HCT116 (cell line): ENCODE results near the gene FUOM. TPM values are rescaled to one million over a fixed set of nuclear protein-coding genes. Genes with fewer than 3 reads are reported as not detected.
A peak's percentile ranks its signal among the peaks of the same experiment; 100 is the strongest.

Experiments
- ATAC-seq: fragments of 200-7000 bp; cut with Tn5 transposase; 2 replicates; pipeline ENCODE4 v1.9.1; 2020; ENCODE audit warnings: mild to moderate bottlenecking, moderate library complexity
- BruUV-seq: library from RNA; stranded (reverse); fragments of 400-500 nt; replicated peaks from 2 replicates; lab custom pipeline; 2021; lab: Mats Ljungman, UMichigan
- CTCF ChIA-PET: fragments of 300-600 bp; sonication (Branson Sonifier 250); formaldehyde crosslinking; loops from one replicate; lab custom pipeline; 2021; ENCODE audit warnings: antibody characterized with exemption; lab: Charles Lee
- POLR2A ChIA-PET: fragments of 300-600, 350-600 bp; sonication (Branson Sonifier 250); formaldehyde crosslinking; loops from one replicate; lab custom pipeline; 2021; ENCODE audit warnings: antibody characterized with exemption; lab: Charles Lee
- RAD21 ChIA-PET, 2 experiments: fragments of 300-600 bp; sonication (Branson Sonifier 250); formaldehyde crosslinking; loops; one replicate each; lab custom pipeline; 2023; ENCODE audit warnings: low total read pairs in 2 of 2; ENCODE audit not compliant: uncharacterized antibody in 2 of 2, unreplicated experiment in 2 of 2, low non-redundant PET in 1 of 2; lab: Charles Lee
- DNase-seq: peaks from one replicate; pipeline ENCODE4 v3.0.0-alpha.2; 2010; ENCODE audit warnings: low read depth, low spot score
- H2AFZ ChIP-seq: fragments of 200-600 bp; shearing (Covaris generic), sonication (generic); 2 replicates; pipeline ENCODE4 v1.6.1; 2017; ENCODE audit warnings: low read depth, mixed run types, mixed read lengths, antibody characterized with exemption, low read length; ENCODE audit not compliant: poor library complexity, severe bottlenecking
- H3K27ac ChIP-seq: 2 replicates; pipeline ENCODE4 v1.5.1; 2012; ENCODE audit warnings: low read depth, low read length
- H3K27me3 ChIP-seq: fragments of 200-600 bp; sonication (generic); 2 replicates; pipeline ENCODE4 v1.6.1; 2016; ENCODE audit warnings: mixed run types, low read length, mixed read lengths; ENCODE audit not compliant: insufficient read depth
- H3K36me3 ChIP-seq, 2 experiments: fragments of 200-500 bp in 1 of 2; fragments of 200-600 bp in 1 of 2; sonication (Bioruptor generic) in 1 of 2; sonication (generic) in 1 of 2; 2 replicates each; pipeline versions ENCODE4 v1.5.1 to v1.6.1; 2014 to 2016; ENCODE audit warnings: low read length in 2 of 2, inconsistent platforms in 1 of 2, mixed read lengths in 1 of 2, mixed run types in 1 of 2; ENCODE audit not compliant: insufficient read depth in 2 of 2, control insufficient read depth in 1 of 2
- H3K4me1 ChIP-seq, 2 experiments: fragments of 200-600 bp in 1 of 2; sonication (generic) in 1 of 2; 2 replicates each; pipeline versions ENCODE4 v1.5.1 to v1.6.1; 2012 to 2017; ENCODE audit warnings: low read length in 2 of 2, inconsistent platforms in 1 of 2, mild to moderate bottlenecking in 1 of 2, mixed read lengths in 1 of 2, mixed run types in 1 of 2, moderate library complexity in 1 of 2; ENCODE audit not compliant: insufficient read depth in 2 of 2, control insufficient read depth in 1 of 2
- H3K4me2 ChIP-seq: fragments of 200-600 bp; sonication (generic); 2 replicates; pipeline ENCODE4 v1.6.1; 2017; ENCODE audit warnings: mixed run types, low read length, mixed read lengths
- H3K4me3 ChIP-seq, 2 experiments: fragments of 200-600 bp in 1 of 2; sonication (generic) in 1 of 2; replicated peaks in 1 of 2; 2 replicates each; pipeline ENCODE4 v1.5.1; 2011 to 2016; ENCODE audit warnings: low read length in 2 of 2, control low read depth in 1 of 2, low read depth in 1 of 2, mild to moderate bottlenecking in 1 of 2, mixed read lengths in 1 of 2, mixed run types in 1 of 2
- H3K79me2 ChIP-seq: fragments of 200-600 bp; sonication (generic); 2 replicates; pipeline ENCODE4 v1.6.1; 2017; ENCODE audit warnings: mild to moderate bottlenecking, mixed run types, low read length, moderate library complexity, mixed read lengths; ENCODE audit not compliant: insufficient read depth
- H3K9ac ChIP-seq: fragments of 200-600 bp; sonication (generic); 2 replicates; pipeline ENCODE4 v1.6.1; 2016; ENCODE audit warnings: low read length, mixed read lengths
- H3K9me2 ChIP-seq: fragments of 200-600 bp; sonication (generic), shearing (Covaris generic); 2 replicates; pipeline ENCODE4 v1.6.1; 2017; ENCODE audit warnings: mixed run types, mild to moderate bottlenecking, moderate library complexity; ENCODE audit not compliant: insufficient read depth
- H3K9me3 ChIP-seq, 2 experiments: fragments of 200-500 bp in 1 of 2; fragments of 200-600 bp in 1 of 2; sonication (Bioruptor generic) in 1 of 2; sonication (generic) in 1 of 2; 2 replicates each; pipeline ENCODE4 v1.6.1; 2014 to 2017; ENCODE audit warnings: low read length in 2 of 2, mixed read lengths in 2 of 2, inconsistent platforms in 1 of 2, low read depth in 1 of 2, mild to moderate bottlenecking in 1 of 2, mixed run types in 1 of 2, moderate library complexity in 1 of 2; ENCODE audit not compliant: control insufficient read depth in 1 of 2, insufficient read depth in 1 of 2
- H4K20me1 ChIP-seq: fragments of 200-600 bp; sonication (generic), shearing (Covaris generic); 2 replicates; pipeline ENCODE4 v1.6.1; 2017; ENCODE audit warnings: mixed run types, mild to moderate bottlenecking, moderate library complexity; ENCODE audit not compliant: insufficient read depth
- ATF3 ChIP-seq: IDR thresholded peaks from 2 replicates; pipeline ENCODE4 v1.6.1; 2012
- CBX3 ChIP-seq: IDR thresholded peaks from 2 replicates; pipeline ENCODE4 v1.6.1; 2012; ENCODE audit warnings: low read depth
- CEBPB ChIP-seq: IDR thresholded peaks from 2 replicates; pipeline ENCODE4 v1.6.1; 2012; ENCODE audit warnings: low read depth
- CTCF ChIP-seq, 3 experiments: fragments of 200-600 bp in 1 of 3; sonication (generic) in 1 of 3; IDR thresholded peaks in 2 of 3; conservative IDR thresholded peaks in 1 of 3; 2 replicates each; pipeline ENCODE4 v1.5.1; 2012 to 2017; ENCODE audit warnings: low read depth in 2 of 3, low read length in 2 of 3, antibody characterized with exemption in 1 of 3, borderline replicate concordance in 1 of 3, control low read depth in 1 of 3, mild to moderate bottlenecking in 1 of 3, mixed read lengths in 1 of 3, mixed run types in 1 of 3, moderate library complexity in 1 of 3; ENCODE audit not compliant: insufficient read depth in 1 of 3
- EGR1 ChIP-seq: IDR thresholded peaks from 2 replicates; pipeline ENCODE4 v1.6.1; 2012; ENCODE audit warnings: low read depth
- ELF1 ChIP-seq: IDR thresholded peaks from 2 replicates; pipeline ENCODE4 v1.6.1; 2012; ENCODE audit warnings: low read depth, borderline replicate concordance
- EZH2phosphoT487 ChIP-seq: fragments of 200-600 bp; IDR thresholded peaks from 2 replicates; pipeline ENCODE4 v1.6.1; 2018; ENCODE audit warnings: antibody characterized with exemption, borderline replicate concordance
- FOSL1 ChIP-seq: IDR thresholded peaks from 2 replicates; pipeline ENCODE4 v1.6.1; 2012; ENCODE audit warnings: low read depth
- JUND ChIP-seq: IDR thresholded peaks from 2 replicates; pipeline ENCODE4 v1.6.1; 2012
- POLR2AphosphoS5 ChIP-seq: IDR thresholded peaks from 2 replicates; pipeline ENCODE4 v1.6.1; 2011; ENCODE audit warnings: mild to moderate bottlenecking, low read depth, low read length, moderate library complexity
- SIN3A ChIP-seq: IDR thresholded peaks from 2 replicates; pipeline ENCODE4 v1.6.1; 2012; ENCODE audit warnings: low read depth
- SP1 ChIP-seq: IDR thresholded peaks from 2 replicates; pipeline ENCODE4 v1.6.1; 2012; ENCODE audit warnings: low read depth
- TCF7L2 ChIP-seq: IDR thresholded peaks from 2 replicates; pipeline ENCODE4 v1.7.0; 2011; ENCODE audit warnings: borderline replicate concordance, inconsistent platforms; ENCODE audit not compliant: insufficient read depth, insufficient read length; ENCODE audit errors: extremely low read depth
- ZBTB33 ChIP-seq: IDR thresholded peaks from 2 replicates; pipeline ENCODE4 v1.6.1; 2011; ENCODE audit warnings: mild to moderate bottlenecking, low read length, moderate library complexity; ENCODE audit not compliant: insufficient replicate concordance; ENCODE audit errors: extremely low read depth
- ZFX ChIP-seq: fragments of 450-650 bp; IDR thresholded peaks from 2 replicates; pipeline ENCODE4 v1.6.1; 2017
- intact Hi-C: fragments of 100-400 bp; cut with micrococcal nuclease; formaldehyde crosslinking; loops from 2 replicates; pipeline ENCODE4 v1.10.0; 2022
- total RNA-seq: library from RNA; stranded (reverse); gene quantifications from one replicate; pipeline ENCODE4 v1.2.1, GENCODE V29; 2021; ENCODE audit not compliant: unreplicated experiment

Gene FUOM
- total RNA-seq, 1 experiment from 2014 or later: 21.5 TPM

GRCh38 chr10:133355991-133356390 is 1.8 kb downstream of the FUOM start:
- ATAC-seq (no peak), DNase-seq (no peak)
- peak overlapping the region; percentile 77 for H3K4me2 ChIP-seq
- H3K4me3 ChIP-seq: no peak overlapping the region
- CTCF ChIA-PET: no interaction called here
- no peak overlapping the region; the same call in 1 of the 2 replicates for H3K27ac ChIP-seq
- H3K9me2 ChIP-seq: no peaks in the 10 kb centered on the region
- no peak overlapping the region for H3K9ac ChIP-seq
- H3K4me1 ChIP-seq: peaks cover 3 to 5% of the 10 kb centered on the region in 2 experiments; a peak in 2 of 4 replicates
- intact Hi-C loops: no loop called here
- no peaks in the 10 kb centered on the region for H3K9me3 ChIP-seq
- peaks cover 6% of the 10 kb centered on the region; the same call in 1 of the 2 replicates for H3K79me2 ChIP-seq
- H2AFZ ChIP-seq: no peak overlapping the region
- POLR2A ChIA-PET: no interaction called here
- TF ChIP-seq FOSL1 (no peak), JUND (no peak)
- no peaks in the 10 kb centered on the region for H4K20me1 ChIP-seq
- RAD21 ChIA-PET: no interaction called here
- H3K27me3 ChIP-seq: no peaks in the 10 kb centered on the region
- no TSS peak for BruUV-seq
- no peaks in the 10 kb centered on the region for H3K36me3 ChIP-seq

- no TSS peak for BruUV-seq
- DNase-seq (no peak), ATAC-seq (no peak)
- H2AFZ ChIP-seq: no peak overlapping the region
- no peak overlapping the region for H3K9ac ChIP-seq
- H3K36me3 ChIP-seq: no peaks in the 10 kb centered on the region
- H3K79me2 ChIP-seq: peaks cover 6% of the 10 kb centered on the region; the same call in 1 of the 2 replicates
- ChIA-PET CTCF (no interaction called here), POLR2A (no interaction called here), RAD21 (no interaction called here)
- H3K4me2 ChIP-seq: no peak overlapping the region
- H4K20me1 ChIP-seq: no peaks in the 10 kb centered on the region
- H3K4me3 ChIP-seq: no peak overlapping the region
- no peaks in the 10 kb centered on the region for H3K27me3 ChIP-seq
- H3K9me3 ChIP-seq: no peaks in the 10 kb centered on the region
- H3K27ac ChIP-seq: no peak overlapping the region
- intact Hi-C loops: no loop called here
- no peaks in the 10 kb centered on the region for H3K9me2 ChIP-seq
- peaks cover 3 to 5% of the 10 kb centered on the region in 2 experiments; a peak in 2 of 4 replicates for H3K4me1 ChIP-seq
- TF ChIP-seq CEBPB (no peak), POLR2AphosphoS5 (no peak), EGR1 (no peak), FOSL1 (no peak), ZBTB33 (no peak), TCF7L2 (no peak), SP1 (no peak), EZH2phosphoT487 (no peak), CBX3 (no peak), SIN3A (no peak), ELF1 (no peak), ZFX (no peak), ATF3 (no peak), CTCF (IDR thresholded peaks at IDR 0.05 in 2 of 3, conservative IDR thresholded peaks at IDR 0.05 in 1 of 3; ENCODE audit: borderline replicate concordance in 1 of 3, insufficient read depth in 1 of 3, low read depth in 2 of 3, low read length in 2 of 3) (no peak)
Measured at GRCh38 chr10:133355266-133355665, 2.6 kb downstream of the FUOM start.
